OCI-LY3 (cell line): ENCODE measurements around the gene EEIG2.

Source experiments
- CTCF ChIP-seq: fragments of 200-600, 300-600 bp; sonication (generic); IDR thresholded peaks from 2 replicates; pipeline ENCODE4 v1.5.1; 2014; ENCODE audit warnings: antibody characterized with exemption, low read length, low read depth
- EZH2phosphoT487 ChIP-seq: fragments of 200-600 bp; shearing (Covaris generic); IDR thresholded peaks from 2 replicates; pipeline ENCODE4 v1.6.1; 2018; ENCODE audit warnings: antibody characterized with exemption, mixed run types, low read depth

GRCh38 chr1:108511764-108512163 is 48.1 kb upstream of the EEIG2 start:
- TF ChIP-seq CTCF (no peak), EZH2phosphoT487 (no peak)
